IPS DF 4.7 (cell line): Measurements from ENCODE around the gene TIMM10.
"Not testable (repeated sequence)": the region's sequence is repeated elsewhere in the genome, so short reads cannot be mapped to it uniquely, and the experiment has no call there.

Source experiments
- DNase-seq: peaks from one replicate; pipeline ENCODE4 v3.0.0-alpha.2; 2013; ENCODE audit warnings: low spot score; ENCODE audit errors: extremely low read depth

TIMM10 gene

DNA sequence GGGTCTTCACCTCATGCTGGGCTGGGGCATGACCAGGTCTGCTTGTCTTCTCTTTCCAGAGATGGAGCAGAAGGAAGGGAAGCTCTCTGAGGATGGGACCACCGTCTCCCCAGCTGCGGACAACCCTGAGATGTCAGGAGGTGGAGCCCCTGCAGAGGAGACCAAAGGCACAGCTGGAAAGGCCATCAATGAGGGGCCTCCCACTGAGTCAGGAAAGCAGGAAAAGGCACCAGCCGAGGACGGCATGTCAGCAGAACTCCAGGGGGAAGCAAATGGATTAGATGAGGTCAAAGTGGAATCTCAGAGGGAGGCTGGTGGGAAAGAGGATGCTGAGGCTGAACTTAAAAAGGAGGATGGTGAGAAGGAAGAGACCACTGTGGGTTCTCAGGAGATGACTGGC, 12.0 kb upstream of the TIMM10 start:
- no peak for DNase-seq

DNA sequence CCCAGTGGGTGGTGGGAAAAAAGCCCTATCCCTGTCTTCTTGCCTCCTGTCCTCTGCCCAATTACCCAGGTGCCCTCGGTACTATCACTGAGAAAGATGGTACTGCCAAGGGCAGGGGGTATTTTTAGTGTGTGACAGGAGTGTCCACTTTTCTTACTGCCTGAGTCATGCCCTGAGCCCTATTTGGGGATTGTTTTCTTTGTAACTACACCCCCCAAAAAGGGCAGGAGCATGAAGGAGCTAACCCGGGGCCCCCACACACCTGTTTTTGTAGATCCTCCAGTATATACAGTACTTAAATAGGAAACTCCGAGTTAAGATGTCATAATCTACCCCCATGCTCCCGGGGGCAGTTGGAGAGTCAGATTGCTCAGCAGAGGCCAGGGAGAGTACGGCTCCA, 10.6 kb upstream of the TIMM10 start:
- DNase-seq: no peak

DNA sequence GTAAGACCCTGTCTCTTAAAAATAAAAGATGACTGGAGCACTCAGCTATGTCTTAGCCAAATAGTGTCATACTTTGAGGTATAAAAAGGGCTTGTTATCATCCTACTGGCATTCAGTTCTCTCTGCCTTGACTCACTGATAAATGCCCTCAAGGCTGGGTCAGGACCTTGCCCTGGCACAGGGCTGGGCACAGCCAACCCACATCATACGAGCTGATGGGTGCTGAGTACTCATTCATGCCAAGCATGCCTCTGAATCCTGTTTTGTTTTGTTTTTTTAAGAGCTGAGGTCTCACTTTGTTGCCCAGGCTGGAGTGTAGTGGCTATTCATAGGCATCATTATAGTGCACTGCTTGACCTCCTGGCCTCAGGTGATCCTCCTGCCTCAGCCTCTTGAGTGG, 8.8 kb upstream of the TIMM10 start:
- no peak for DNase-seq

DNA sequence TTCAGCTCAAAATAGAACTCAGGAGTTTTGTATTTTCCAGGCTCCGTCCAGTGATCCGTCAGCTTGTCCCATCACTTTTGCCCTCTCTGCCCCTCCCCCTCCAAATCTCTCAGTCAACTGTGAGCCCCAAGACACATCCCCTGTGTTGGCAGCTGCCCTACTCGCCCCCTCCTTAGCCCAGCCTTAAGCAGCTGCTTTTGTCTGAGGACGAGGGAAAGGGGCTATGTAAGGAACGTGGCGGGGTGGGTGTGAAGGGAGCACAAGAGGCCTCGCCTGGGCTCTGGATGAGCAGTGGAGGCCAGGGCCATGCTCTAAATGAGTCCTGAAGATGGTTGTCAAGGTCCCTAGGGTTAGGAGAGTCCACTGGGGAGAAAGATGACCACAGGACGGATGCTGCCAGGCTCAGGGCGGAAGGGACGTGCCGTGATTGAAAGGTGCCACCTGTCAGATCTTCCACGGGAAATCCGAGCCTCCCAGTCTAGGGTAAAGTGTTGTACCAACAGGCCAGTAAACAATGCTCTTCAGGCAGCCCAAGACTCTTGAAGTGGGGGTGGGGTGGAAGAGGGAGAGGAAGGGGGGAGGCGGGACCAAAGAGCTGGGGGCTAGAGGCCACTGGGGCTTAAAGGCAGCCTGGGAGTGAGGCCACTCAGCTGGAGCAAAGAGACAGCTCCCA, 6.5 kb upstream of the TIMM10 start, which contains the start of gene SMTNL1:
SMTNL1 (plus strand) TSS at position 649 of the 673 bp plus-strand sequence. CDS start 5,048 bp downstream, outside the sequence.
- DNase-seq: no peak

DNA sequence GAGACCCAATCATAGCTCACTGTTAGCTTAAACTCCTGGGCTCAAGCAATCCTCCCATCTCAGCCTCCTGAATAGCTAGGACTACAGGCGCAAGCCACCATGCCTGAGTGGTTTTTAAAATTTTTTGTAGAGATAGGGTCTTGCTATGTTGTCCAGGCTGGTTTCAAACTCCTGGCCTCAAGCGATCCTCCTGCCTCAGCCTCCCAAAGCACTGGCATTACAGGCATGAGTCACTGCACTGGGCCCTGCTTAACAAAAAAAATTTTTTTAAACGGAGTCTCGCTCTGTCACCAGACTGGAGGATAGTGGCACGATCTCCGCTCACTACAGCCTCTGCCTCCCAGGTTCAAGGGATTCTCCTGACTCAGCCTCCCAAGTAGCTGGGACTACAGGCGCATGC, 3.9 kb upstream of the TIMM10 start:
- DNase-seq: not testable (repeated sequence)

DNA sequence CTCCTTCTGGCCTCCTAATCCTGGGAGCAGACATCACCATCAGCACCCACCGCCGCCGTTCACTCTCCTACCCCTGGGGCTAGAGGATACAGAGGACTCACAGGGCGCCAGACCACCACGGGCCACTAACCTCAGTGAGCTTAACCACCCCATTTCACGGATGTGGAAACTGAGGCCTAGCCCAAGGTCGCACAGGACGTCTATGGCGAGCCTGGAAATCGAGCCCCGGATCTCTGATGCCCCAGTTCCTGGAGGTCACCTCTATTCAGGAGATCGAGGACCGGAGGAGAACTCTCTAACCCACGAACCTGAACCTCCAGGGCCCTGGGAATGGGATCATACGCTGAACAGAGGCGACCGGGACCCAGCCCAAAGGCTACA, 349 bp downstream of the TIMM10 start:
- DNase-seq: no peak

DNA sequence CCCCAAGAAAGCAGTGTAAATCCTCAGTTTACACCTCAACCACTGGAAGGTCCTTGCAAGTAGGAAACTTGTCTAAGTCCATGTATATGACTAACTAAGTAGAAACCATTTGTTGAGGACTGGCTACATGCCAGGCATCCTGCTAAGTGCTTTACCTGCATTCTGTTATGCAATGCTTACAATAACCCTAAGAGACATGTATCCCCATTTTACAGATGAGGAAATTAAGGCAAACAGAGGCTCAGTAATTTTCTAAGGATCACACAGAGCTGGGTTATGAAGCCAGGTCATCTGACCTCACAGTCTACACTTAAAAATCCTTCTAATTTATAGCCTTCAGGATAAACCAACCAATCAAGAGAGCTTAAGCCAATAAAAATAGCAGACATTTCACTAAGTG, 1.5 kb downstream of the TIMM10 start:
- no peak for DNase-seq

DNA sequence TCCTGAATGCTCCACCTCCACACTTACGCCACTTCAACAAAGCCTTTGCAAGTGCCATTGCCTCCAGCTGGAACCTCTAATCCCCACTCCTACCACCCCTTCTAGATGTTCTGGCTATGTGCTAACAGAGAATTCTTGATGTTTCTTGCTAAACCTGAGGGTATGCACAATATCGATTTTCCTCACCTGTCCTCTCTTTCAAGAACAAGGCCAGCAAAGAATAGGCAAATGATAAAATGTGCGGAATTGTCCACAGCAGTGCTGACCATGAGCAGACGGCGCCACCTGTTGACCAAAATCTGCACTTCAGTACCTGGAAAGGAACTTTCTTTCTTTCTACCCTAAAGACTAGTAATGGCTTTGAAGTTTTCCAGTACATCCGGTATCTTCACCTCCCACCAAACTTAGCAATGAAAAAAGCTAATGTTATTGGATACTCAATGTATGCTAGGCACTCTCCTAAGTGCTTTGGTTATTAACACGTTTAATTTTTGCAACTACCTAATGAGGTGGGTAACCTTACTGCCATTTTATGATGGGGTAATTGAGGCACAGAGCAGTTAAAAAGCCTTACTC, 3.4 kb downstream of the TIMM10 start:
- no peak for DNase-seq

DNA sequence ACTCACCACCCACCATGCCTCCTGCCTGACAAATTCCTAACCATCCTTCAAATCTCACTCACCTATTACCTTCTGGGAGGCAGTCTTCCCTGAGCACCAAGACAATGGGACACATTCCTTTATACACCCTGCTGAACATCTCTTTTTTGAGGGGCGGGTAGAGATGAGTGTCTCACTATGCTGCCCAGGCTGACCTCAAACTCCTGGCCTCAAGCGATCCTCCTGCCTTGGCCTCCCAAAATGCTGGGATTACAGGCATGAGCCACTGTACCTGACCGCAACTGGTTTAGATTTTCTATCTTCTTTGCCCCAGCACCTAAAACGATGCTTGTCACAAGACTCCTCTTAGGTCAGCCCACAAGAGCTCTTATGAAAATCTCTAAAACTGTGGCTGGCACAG, 7.1 kb downstream of the TIMM10 start:
- DNase-seq: no peak

DNA sequence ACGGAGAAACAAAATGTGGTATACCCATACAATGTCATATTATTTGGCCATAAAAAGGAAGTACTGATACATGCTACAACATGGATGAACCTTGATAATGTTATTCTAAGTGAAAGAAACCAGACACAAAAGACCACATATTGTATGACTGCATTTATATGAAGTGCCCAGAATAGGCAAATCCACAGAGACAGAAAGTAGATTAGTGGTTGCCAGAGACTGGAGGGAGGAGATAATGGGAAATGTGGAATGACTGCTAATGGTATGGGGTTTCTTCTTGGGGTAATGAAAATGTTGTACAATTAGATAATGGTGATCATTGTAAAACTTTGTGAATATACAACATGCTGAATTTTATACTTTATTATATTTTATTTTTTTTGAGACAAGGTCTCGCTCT, 9.4 kb downstream of the TIMM10 start:
- DNase-seq: no peak

DNA sequence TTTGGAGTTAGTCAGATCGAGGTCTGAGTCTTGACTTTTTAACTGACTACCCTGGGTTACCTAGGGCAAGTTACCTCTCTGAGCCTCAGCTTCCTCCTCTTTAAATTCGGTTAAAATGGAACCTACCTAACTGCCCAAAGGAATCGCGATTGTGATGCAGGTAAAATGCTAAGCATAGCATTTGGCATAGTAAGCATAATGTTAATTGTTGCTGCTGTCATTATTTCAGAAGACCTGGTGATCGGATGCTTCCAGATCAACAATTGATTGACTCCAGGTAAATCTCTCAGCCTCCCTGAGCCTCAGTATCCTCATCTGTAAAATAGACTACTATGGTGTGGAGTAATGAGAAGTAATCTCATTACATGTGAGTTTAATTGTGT, 14.5 kb downstream of the TIMM10 start:
- DNase-seq: no peak

DNA sequence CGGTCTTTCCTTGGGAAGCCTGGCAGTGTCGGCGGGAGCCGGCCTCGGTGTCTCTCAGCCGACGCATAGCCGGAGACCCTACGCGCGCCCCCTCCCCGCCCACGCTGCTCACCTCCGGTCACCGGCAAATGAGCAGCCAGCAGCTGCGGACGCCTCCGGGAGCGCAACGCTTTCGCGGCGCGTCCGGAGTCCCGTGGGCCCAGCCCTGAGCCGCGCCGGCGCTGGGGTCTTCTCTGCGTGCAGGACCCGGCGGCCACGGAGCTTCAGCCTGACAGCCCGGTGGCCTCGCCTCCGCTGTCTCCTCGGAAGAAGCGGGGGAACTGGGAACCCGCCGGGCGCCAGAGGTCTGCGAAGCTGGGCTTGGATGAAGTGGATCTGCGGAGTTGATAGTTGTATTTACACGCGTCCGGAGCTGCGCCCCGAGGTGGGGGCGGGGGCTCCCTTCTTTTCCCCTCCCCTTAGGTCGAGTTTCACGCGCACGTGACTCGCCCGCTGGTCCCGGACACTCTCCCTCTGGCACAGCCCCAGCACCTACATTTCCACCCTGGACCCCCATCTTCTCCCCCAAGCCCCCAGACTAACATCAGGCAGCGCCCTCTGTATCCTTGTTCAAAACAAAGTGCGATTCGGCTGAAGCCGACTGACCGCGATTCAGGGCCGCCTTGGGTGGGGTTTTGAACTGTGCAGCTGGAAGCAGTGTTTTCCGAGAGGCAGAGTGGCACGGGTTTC, 15.1 kb downstream of the TIMM10 start, which contains the start of gene SLC43A1:
SLC43A1 (minus strand) TSS at position 371 of the 729 bp plus-strand sequence. CDS start 1,591 bp downstream, outside the sequence.
- no peak for DNase-seq

DNA sequence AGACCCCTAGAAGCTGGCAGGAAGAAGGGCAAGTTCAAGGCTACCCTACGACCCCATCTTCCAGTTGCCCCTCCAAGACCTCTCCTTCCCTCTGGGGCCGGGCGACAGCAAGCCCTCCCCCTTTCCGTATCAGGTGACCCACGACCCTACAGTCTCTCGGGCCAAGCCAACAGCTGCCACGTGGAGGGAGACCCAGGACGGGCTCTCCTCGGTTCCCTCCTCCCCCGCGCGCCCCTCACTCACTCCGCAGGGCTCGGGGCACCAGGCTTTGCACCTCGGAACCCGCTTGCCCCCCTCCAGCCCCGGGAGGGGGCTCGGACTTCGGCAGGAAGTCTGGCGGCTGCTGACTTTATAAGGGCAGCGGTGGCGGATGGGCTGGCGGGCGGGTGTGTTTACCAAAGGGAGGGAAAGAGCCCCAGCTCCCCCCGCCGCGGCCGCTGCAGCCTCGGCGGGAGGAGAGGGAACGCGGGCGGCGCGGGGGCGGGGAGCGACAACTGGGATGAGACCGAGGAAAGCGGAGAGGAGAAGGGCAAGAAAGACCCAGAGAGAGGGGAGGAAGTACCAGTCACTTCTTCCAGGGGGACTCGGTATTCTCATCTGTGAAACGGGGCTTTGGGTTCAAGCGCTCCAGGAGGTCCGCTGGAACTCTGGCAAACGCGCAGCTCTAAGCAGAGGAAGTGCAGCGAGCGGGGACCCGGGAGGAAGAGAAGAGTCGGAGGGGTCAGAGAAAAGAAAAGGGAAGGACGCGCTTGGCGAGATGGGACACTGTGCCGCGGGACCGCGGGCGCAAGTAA, 15.8 kb downstream of the TIMM10 start:
- no peak for DNase-seq

DNA sequence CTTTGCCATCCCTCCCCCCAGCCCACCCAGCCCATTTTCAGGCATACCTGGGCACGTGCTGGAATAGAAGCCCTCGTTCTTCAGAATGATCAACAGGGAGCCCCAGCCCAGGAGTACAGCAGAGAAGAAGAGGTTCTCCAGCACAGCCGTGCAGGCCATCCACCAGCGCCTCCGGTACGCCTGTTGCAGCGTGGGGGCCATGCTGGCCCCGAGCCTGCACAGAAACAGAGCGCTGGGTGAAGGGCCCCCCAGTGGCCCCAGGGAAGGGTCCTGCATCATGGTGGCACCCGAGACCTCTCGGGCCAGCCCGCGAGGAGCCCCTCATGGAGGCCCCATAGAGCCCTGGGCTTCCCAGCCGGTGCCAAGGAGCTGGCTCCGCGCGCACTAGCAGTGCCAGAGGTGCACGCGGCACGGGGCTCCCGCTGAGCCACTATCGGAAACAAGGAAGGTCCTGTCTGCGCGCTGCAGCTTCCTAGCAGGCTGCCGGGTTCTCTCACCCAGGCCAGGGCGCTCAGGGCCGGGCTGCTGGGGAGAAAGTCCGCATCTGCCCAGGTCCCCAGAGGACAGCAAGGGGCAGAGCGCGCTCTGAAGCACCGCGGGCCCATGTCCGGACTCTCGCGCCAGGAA, 16.5 kb downstream of the TIMM10 start:
- no peak for DNase-seq

DNA sequence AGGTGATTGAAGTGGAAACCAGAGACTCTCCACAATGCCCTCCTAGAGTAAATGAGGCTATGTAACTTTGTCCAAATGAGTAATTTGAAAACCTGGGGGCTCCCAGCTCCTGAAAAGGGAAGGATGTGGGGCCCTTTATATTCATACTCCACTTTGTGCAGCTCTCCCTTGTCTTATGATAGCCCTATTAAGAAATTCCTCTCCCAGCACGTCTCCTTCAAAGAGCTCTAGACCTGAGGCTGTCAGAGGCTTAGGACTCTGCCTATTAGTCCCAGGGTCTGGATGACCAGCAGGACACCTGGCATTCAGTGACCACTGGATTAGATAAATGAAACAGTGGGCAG, 17.1 kb downstream of the TIMM10 start:
- DNase-seq: no peak

DNA sequence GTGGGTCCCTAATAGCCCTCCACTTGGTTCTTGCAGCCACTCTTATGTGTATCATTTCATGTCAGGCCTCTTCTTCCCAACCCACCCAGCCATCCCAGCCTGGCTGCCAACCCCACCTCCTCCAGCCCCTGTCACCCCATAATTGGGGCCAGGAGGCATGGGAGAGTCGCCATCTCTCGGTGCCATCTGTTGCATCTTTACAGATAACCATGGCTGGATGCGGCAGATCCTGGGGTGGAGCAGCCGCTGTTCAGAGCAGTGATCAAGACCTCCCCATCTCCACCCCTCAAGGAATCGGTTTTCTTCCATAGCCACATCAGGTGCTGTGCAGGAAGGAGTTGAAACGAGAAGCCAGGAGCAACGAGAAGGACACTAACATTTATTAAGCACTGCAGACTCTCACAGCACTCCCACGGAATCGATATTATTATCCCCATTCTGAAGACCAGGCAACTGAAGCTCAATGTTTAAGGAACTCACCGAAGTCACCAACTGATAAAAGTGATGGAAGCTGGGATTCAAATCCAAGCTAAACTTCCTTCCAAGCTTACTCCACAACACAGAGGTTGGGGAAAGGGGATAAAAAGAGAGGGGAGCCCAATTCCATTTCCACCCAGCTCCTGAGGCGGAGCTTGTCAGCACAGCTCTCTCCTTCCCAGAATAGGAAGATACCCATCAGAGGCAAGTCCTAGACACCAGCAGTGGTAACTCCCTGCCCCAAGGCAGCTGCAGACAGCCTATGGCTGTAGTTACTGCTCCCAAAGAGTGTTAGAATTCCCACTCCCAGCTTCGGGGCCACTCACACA, 17.7 kb downstream of the TIMM10 start:
- no peak for DNase-seq

DNA sequence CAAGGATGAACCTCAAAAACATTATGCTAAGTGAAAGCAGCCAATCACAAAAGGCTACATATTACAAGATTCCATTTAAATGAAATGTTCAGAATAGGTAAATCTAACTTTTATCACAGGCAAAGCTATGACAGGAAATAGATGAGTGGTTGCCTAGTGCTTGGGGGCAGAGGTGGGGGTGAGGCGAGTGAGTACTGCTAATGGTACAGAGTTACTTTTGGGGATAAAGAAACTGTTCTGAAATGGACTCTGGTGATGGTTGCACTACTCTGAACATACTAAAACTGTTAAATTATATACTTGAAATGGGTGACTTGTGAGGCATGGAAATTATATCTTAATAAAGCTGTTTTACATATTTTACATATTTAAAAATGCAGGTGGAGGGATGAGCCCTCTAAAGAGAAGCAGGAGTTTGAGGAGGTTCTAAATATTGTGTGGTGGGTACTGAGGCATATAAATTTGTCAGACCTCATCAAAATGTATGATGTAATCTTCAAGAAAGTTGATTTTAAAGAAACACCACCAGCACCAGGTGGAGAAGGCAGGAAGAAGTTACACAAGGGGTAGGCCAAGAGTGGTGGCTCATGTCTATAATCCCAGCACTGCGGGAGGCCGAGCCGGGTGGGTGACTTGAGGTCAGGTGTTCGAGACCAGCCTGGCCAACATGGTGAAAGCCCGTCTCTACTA, 18.7 kb downstream of the TIMM10 start:
- no peak for DNase-seq

DNA sequence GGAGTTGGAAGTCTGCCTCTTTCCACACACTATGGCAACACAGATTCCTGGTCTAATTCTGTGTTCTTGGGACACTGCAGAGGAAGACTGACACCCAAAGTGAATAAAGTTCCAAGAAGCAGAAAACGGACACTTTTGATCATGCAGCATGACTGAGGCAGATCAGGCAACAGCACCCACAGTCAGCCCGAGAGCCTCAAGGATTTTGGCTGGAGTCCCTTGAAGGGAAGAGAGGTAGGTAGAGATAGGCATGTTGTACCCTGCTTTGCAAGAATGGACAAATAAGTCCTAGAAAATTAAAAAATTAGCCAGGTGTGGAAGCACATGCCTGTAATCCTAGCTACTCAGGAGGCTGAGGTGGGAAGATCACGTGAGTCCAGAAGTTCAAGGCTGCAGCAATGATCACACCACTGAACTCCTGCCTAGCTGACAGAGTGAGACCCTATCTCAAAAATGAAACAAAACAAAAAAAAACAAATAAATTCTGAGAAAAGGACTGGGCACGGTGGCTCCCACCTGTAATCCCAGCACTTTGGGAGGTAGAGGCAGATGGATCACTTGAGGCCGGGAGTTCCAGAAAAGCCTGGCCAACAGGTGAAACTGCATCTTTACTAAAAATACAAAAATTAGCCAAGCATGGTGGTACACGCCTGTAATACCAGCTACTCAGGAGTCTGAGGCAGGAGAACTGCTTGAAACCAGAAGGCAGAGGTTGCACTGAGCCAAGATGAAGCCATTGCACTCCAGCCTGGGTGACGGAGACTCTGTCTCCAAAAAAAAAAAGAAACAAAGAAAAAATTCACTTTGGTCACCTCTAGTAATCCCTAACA, 22.0 kb downstream of the TIMM10 start:
- no peak for DNase-seq

DNA sequence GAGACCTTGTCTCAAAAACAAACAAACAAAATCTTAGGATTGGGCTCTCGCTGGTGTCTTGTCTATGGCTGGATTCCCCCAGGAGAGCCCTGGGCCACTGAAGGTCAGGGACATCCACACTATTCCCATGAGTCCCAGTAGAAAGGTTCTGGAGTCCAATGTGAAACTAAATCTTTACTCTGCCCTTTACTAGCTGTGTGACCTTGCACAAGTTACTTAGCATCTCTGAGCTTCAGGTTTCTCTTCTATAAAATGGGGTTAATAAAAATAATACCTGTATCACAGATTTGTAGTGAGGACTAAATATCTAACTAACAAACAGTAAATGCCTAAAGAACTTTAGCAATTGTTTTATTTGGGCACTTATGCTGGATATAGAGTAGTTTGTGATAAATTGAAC, 24.0 kb downstream of the TIMM10 start:
- DNase-seq: no peak
